ENCODE data around the gene OPN3. TPM values are rescaled to one million over a fixed set of nuclear protein-coding genes. Genes with fewer than 3 reads are reported as not detected.

The OPN3 gene
- polyA plus RNA-seq, 2 of the 4 experiments (the other 2 are of a cell fraction) = 41.0 to 144 TPM

GRCh38 chr1:241603731-241604245 lies 36.4 kb downstream of the OPN3 start:
- ATAC-seq (peak in 1 of 2 experiments; percentile 33; a peak in 1 of 6 replicates), FAIRE-seq (no peak), DNase-seq (ENCODE audit: low read depth in 1 of 2, low spot score in 1 of 2) (no peak)
- H3K27ac ChIP-seq = peak overlapping the region; percentile 58 to 84; a peak in 5 of 6 replicates
- H3K9me3 ChIP-seq = no peaks in the 10 kb centered on the region
- ChIA-PET CTCF (no interaction called here), POLR2A (no interaction called here)
- peaks cover 64% of the 10 kb centered on the region for H3K4me1 ChIP-seq
- H3K4me3 ChIP-seq = no peak overlapping the region
- peak overlapping the region; percentile 39 for H3K4me2 ChIP-seq
- 33% methylated on average over 3 of the region's 3 CpGs for WGBS (ENCODE audit: missing lambda C conversion rate)
- TF ChIP-seq CBX8 (IDR thresholded peaks at IDR 0.05) (no peak), ATOH8 (CRISPR knock-in tag; IDR thresholded peaks at IDR 0.05; ENCODE audit: low read depth) (no peak), FOSL2 (IDR thresholded peaks at IDR 0.05) (0 out of 2 replicates have a peak, but pooled peaks have one; percentile 15), FOSL2 (CRISPR knock-in tag; IDR thresholded peaks at IDR 0.05) (peak; percentile 54), CHD2 (IDR thresholded peaks at IDR 0.05; ENCODE audit: low read length, partially characterized antibody) (no peak), SREBF2 (IDR thresholded peaks at IDR 0.05) (no peak)

GRCh38 chr1:241600496-241600901 lies 39.7 kb downstream of the OPN3 start:
- H3K27ac ChIP-seq = peak overlapping the region; percentile 39 to 67; a peak in 4 of 6 replicates
- FAIRE-seq = no peak

GRCh38 chr1:241598249-241598648 lies 41.9 kb downstream of the OPN3 start:
- Histone ChIP-seq H3K4me3 (no peak overlapping the region), H3K4me2 (no peak overlapping the region), H3K27ac (no peak overlapping the region), H3K9me3 (no peaks in the 10 kb centered on the region), H3K4me1 (peaks cover 16% of the 10 kb centered on the region)
- DNase-seq (ENCODE audit: low read depth in 1 of 2, low spot score in 1 of 2) (no peak), ATAC-seq (no peak), FAIRE-seq (no peak)
- 86% methylated on average over 3 of the region's 3 CpGs for WGBS (ENCODE audit: missing lambda C conversion rate)
- POLR2A ChIA-PET = no interaction called here
- TF ChIP-seq JUN (IDR thresholded peaks at IDR 0.05) (no peak), FOSL2 (IDR thresholded peaks at IDR 0.05) (no peak), FOSL2 (CRISPR knock-in tag; IDR thresholded peaks at IDR 0.05) (no peak), ZNF302 (CRISPR knock-in tag; IDR thresholded peaks at IDR 0.05) (no peak), EP300 (IDR thresholded peaks at IDR 0.05) (no peak), USF2 (IDR thresholded peaks at IDR 0.05) (no peak), TFCP2L1 (CRISPR knock-in tag; IDR thresholded peaks at IDR 0.05) (no peak), NFE2L2 (conservative IDR thresholded peaks at IDR 0.05; ENCODE audit: low read length) (no peak), ATOH8 (CRISPR knock-in tag; IDR thresholded peaks at IDR 0.05; ENCODE audit: low read depth) (no peak), RAD21 (conservative IDR thresholded peaks at IDR 0.05 in 1 of 2, IDR thresholded peaks at IDR 0.05 in 1 of 2) (no peak), E2F6 (IDR thresholded peaks at IDR 0.05; ENCODE audit: borderline replicate concordance, low read depth) (no peak), POLR2A (IDR thresholded peaks at IDR 0.05; ENCODE audit: low read length) (no peak), RARB (CRISPR knock-in tag; IDR thresholded peaks at IDR 0.05) (no peak)
- CTCF ChIA-PET = interaction anchor here (1.5 kb wide), 1 partner anchor 12 kb away, joined by 5 read pairs; no protein-coding TSS in a partner anchor

More at GRCh38 chr1:241600496-241600901, 39.7 kb downstream of the OPN3 start:
- peak overlapping the region; percentile 20; the same call in 2 of the 3 replicates for H3K4me2 ChIP-seq
- no peaks in the 10 kb centered on the region for H3K9me3 ChIP-seq
- ChIA-PET CTCF (interaction anchor here (1.0 kb wide), 1 partner anchor 10 kb away, joined by 4 read pairs; no protein-coding TSS in a partner anchor), POLR2A (no interaction called here)
- ATAC-seq (no peak; a peak in 1 of 6 replicates), DNase-seq (ENCODE audit: low read depth in 1 of 2, low spot score in 1 of 2) (no peak)
- TF ChIP-seq CHD2 (IDR thresholded peaks at IDR 0.05; ENCODE audit: low read length, partially characterized antibody) (no peak), FOSL2 (IDR thresholded peaks at IDR 0.05) (no peak), FOSL2 (CRISPR knock-in tag; IDR thresholded peaks at IDR 0.05) (peak; percentile 59; the same call in 1 of the 2 replicates)
- WGBS (ENCODE audit: missing lambda C conversion rate) = 13% methylated on average over 2 of the region's 2 CpGs
- H3K4me1 ChIP-seq = peaks cover 31% of the 10 kb centered on the region
- no peak overlapping the region for H3K4me3 ChIP-seq

- Histone ChIP-seq H3K4me1 (peaks cover 32% of the 10 kb centered on the region), H3K4me2 (no peak overlapping the region), H3K27ac (no peak overlapping the region), H3K4me3 (no peak overlapping the region), H3K9me3 (no peaks in the 10 kb centered on the region)
- WGBS (ENCODE audit: missing lambda C conversion rate) = 93% methylated on average over 6 of the region's 6 CpGs
- no peak for FAIRE-seq
- ATAC-seq = no peak
- ChIA-PET CTCF (interaction anchor here (1.0 kb wide), 1 partner anchor 9 kb away, joined by 8 read pairs; no protein-coding TSS in a partner anchor), POLR2A (no interaction called here)
- no peak for DNase-seq (ENCODE audit: low read depth in 1 of 2, low spot score in 1 of 2)
- TF ChIP-seq CHD2 (IDR thresholded peaks at IDR 0.05; ENCODE audit: low read length, partially characterized antibody) = no peak
- TF ChIP-seq RNF2 (IDR thresholded peaks at IDR 0.05; ENCODE audit: borderline replicate concordance, low read depth) = no peak
- no peak for TF ChIP-seq CBX8 (IDR thresholded peaks at IDR 0.05)
- TF ChIP-seq GATA3 (IDR thresholded peaks at IDR 0.05; ENCODE audit: borderline replicate concordance) = no peak
- no peak for TF ChIP-seq CTCF (IDR thresholded peaks at IDR 0.05)
- no peak for TF ChIP-seq ESRRA (IDR thresholded peaks at IDR 0.05; ENCODE audit: borderline replicate concordance, low read length)
- TF ChIP-seq PBX3 (IDR thresholded peaks at IDR 0.05) = no peak
- TF ChIP-seq RARB (CRISPR knock-in tag; IDR thresholded peaks at IDR 0.05) = no peak
- TF ChIP-seq SMC3 (IDR thresholded peaks at IDR 0.05) = no peak
- no peak for TF ChIP-seq HOXB5 (CRISPR knock-in tag; IDR thresholded peaks at IDR 0.05)
- no peak for TF ChIP-seq JUN (IDR thresholded peaks at IDR 0.05)
- TF ChIP-seq POLR2AphosphoS2 (conservative IDR thresholded peaks at IDR 0.05; ENCODE audit: low read length) = no peak
Observed at GRCh38 chr1:241596633-241597032, 43.5 kb downstream of the OPN3 start.
